ENCODE measurements around the gene PAQR8.
"Not testable (repeated sequence)": the region's sequence is repeated elsewhere in the genome, so short reads cannot be mapped to it uniquely, and the experiment has no call there.

The PAQR8 gene

DNA sequence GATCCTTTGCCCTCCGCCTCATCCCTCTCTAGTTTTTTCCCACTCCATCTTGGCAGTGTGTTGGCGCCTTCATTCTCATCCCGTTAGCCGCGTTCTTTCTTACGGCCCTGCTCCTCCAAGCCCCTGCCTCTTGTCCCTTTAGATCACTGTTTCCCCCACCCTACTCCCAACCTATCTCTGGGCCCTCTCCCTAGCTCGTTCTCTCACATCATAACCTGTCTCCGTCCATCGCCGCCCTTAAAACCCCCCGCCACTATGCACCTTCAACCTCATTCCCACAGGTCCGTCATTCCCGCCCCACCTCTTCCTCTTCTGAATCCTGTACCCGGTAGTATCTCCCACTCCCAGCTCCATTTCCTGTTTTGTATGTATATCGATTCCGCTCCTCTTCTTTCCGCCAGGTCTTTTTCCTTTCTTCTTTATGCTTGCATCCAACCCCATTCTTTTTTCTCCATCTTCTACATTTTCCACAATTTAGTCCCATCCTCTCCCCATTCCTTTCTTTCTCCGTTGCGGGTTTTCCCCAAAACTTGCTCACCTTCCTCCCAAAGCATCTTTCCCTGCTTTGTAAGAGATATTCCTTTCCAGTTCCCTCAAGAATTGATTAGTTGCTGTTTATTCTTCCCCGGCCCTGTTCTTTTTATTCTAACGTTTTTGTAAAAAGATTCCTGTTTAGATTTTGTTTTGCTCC lies 58.9 kb downstream of the PAQR8 start:
- Histone ChIP-seq H3K36me3 (ENCODE audit: control insufficient read depth, insufficient read depth, low read length) (no peaks in the 10 kb centered on the region), H3K4me1 (ENCODE audit: control insufficient read depth, insufficient read depth, low read length) (peaks cover 30% of the 10 kb centered on the region), H3K9me3 (ENCODE audit: control insufficient read depth, low read length) (no peaks in the 10 kb centered on the region), H3K9ac (ENCODE audit: low read length) (peak overlapping the region; percentile 80), H3K27me3 (ENCODE audit: control insufficient read depth, insufficient read depth, low read length) (no peaks in the 10 kb centered on the region), H3K4me3 (ENCODE audit: low read length) (peak overlapping the region; percentile 89)

DNA sequence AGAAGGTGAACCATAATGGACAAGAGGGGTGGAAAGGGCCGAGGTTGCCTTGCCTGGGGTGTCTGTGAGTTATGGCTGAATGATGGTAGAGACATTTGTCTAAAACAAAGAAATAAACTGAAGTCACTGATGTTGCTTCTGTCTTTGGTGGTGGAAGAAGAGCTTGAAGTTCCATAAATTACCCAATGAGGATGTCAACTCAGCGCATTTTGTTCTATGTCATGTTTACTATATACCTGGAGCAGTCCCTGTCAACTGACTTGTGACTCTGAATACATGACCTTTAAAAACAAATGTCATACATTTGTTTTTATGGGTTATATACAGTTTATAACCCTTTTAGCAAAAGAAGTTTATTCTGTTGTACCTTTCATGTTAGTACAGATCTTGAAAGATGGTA lies 60.2 kb downstream of the PAQR8 start:
- Histone ChIP-seq H3K4me3 (ENCODE audit: low read length) (no peak overlapping the region), H3K4me1 (ENCODE audit: control insufficient read depth, insufficient read depth, low read length) (peaks cover 19% of the 10 kb centered on the region), H3K9ac (ENCODE audit: low read length) (no peak overlapping the region), H3K9me3 (ENCODE audit: control insufficient read depth, low read length) (no peaks in the 10 kb centered on the region), H3K36me3 (ENCODE audit: control insufficient read depth, insufficient read depth, low read length) (no peaks in the 10 kb centered on the region), H3K27me3 (ENCODE audit: control insufficient read depth, insufficient read depth, low read length) (no peaks in the 10 kb centered on the region)

DNA sequence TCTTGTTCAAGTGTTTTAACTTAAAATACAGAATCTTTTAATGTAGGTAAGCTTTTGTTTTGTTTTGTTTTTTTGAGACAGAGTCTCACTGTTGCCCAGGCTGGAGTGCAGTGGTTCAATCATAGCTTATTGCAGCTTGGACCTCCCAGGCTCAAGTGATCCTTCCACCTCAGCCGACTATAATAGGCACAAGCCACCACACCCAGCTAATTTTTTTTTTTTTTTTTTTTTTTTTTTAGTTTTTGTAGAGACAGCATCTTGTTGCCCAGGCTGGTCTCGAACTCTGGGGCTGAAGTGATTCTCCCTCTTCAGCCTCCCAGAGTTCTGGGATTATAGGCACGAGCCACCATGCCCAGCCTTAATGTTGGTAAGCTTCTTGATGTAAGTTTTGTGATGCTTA lies 61.5 kb downstream of the PAQR8 start:
- Histone ChIP-seq H3K9ac (ENCODE audit: low read length) (no peak overlapping the region), H3K4me1 (ENCODE audit: control insufficient read depth, insufficient read depth, low read length) (peaks cover 7% of the 10 kb centered on the region), H3K36me3 (ENCODE audit: control insufficient read depth, insufficient read depth, low read length) (no peaks in the 10 kb centered on the region), H3K9me3 (ENCODE audit: control insufficient read depth, low read length) (no peaks in the 10 kb centered on the region), H3K4me3 (ENCODE audit: low read length) (no peak overlapping the region), H3K27me3 (ENCODE audit: control insufficient read depth, insufficient read depth, low read length) (no peaks in the 10 kb centered on the region)

DNA sequence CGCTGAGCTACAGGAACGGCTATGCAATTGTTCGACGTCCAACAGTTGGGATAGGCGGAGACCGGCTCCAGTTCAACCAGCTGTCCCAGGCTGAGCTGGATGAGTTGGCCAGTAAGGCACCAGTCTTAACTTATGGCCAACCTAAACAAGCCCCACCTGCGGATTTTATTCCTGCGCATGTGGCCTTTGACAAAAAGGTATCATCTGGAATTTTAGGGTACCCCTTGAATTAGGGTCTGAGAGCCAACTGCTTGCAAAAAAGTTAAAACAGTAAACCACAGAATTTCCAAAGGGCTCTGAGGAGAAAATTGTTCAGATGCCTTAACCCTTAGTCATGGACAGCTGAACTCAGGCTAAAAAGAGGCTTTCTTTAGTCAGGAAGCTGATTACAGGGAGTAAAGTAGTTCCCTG lies 62.0 kb downstream of the PAQR8 start:
- Histone ChIP-seq H3K4me3 (ENCODE audit: low read length) (no peak overlapping the region), H3K9ac (ENCODE audit: low read length) (no peak overlapping the region), H3K27me3 (ENCODE audit: control insufficient read depth, insufficient read depth, low read length) (no peaks in the 10 kb centered on the region), H3K4me1 (ENCODE audit: control insufficient read depth, insufficient read depth, low read length) (peaks cover 7% of the 10 kb centered on the region), H3K9me3 (ENCODE audit: control insufficient read depth, low read length) (no peaks in the 10 kb centered on the region), H3K36me3 (ENCODE audit: control insufficient read depth, insufficient read depth, low read length) (no peaks in the 10 kb centered on the region)

DNA sequence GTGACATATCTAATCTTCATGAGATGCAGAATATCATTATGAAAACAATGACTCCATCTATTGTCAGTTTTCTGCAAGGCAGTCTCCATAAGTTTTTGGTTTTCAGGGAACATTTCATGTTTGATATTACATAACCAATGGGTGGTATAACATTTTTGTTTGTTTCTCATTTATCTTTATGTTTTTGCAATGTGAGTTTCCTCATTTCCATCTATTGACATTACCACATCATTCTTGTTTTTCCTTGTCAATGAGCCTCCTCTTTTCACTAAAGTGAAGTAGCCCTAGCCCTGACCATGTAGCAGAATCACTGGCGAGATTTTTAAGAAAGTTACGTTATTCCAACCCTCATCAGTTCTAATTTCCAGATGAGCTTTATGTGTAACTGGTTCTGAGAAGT lies 62.6 kb downstream of the PAQR8 start:
- Histone ChIP-seq H3K4me1 (ENCODE audit: control insufficient read depth, insufficient read depth, low read length) (peaks cover 2% of the 10 kb centered on the region), H3K4me3 (ENCODE audit: low read length) (no peak overlapping the region), H3K9me3 (ENCODE audit: control insufficient read depth, low read length) (no peaks in the 10 kb centered on the region), H3K27me3 (ENCODE audit: control insufficient read depth, insufficient read depth, low read length) (no peaks in the 10 kb centered on the region), H3K9ac (ENCODE audit: low read length) (no peak overlapping the region), H3K36me3 (ENCODE audit: control insufficient read depth, insufficient read depth, low read length) (no peaks in the 10 kb centered on the region)

DNA sequence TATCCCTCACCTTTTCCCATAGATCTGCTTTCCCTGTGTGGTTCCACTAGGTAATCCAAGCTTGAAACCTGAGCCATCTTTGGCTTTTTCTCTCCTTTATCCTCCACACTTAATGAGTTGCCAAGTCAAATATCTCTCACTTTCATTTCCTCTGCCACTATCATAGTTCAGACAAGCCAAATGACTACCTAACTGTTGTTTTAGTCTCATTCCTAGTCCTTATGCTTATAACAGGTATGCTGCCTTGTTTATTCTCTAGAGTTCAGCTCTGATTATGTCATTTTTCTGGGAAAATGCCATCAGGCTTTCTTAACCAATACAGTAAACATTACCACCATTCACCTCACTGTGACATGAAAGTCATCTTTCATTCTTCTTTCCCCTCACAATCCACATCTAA lies 64.7 kb downstream of the PAQR8 start:
- Histone ChIP-seq H3K27me3 (ENCODE audit: control insufficient read depth, insufficient read depth, low read length) (no peaks in the 10 kb centered on the region), H3K36me3 (ENCODE audit: control insufficient read depth, insufficient read depth, low read length) (no peaks in the 10 kb centered on the region), H3K9ac (ENCODE audit: low read length) (no peak overlapping the region), H3K4me3 (ENCODE audit: low read length) (no peak overlapping the region), H3K4me1 (ENCODE audit: control insufficient read depth, insufficient read depth, low read length) (no peaks in the 10 kb centered on the region), H3K9me3 (ENCODE audit: control insufficient read depth, low read length) (no peaks in the 10 kb centered on the region)

DNA sequence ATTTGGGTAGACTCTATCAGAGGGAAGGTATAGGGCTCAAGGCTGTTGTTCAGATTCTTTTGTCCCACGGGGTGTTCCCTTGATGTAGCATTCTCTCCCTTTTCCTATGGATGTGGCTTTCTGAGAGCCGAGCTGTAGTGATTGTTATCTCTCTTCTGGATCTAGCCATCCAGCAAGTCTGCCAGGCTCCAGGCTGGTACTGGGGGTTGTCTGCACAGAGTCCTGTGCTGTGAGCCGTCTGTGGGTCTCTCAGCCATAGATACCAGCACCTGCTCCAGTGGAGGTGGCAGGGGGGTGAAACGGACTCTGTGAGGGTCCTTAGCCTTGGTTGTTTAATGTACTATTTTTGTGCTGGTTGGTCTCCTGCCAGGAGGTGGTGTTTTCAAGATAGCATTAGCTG lies 71.3 kb downstream of the PAQR8 start:
- not testable (repeated sequence) for H3K4me3 ChIP-seq (ENCODE audit: low read length); H3K9ac ChIP-seq (ENCODE audit: low read length); H3K27me3 ChIP-seq (ENCODE audit: control insufficient read depth, insufficient read depth, low read length); H3K36me3 ChIP-seq (ENCODE audit: control insufficient read depth, insufficient read depth, low read length); H3K9me3 ChIP-seq (ENCODE audit: control insufficient read depth, low read length); H3K4me1 ChIP-seq (ENCODE audit: control insufficient read depth, insufficient read depth, low read length)

DNA sequence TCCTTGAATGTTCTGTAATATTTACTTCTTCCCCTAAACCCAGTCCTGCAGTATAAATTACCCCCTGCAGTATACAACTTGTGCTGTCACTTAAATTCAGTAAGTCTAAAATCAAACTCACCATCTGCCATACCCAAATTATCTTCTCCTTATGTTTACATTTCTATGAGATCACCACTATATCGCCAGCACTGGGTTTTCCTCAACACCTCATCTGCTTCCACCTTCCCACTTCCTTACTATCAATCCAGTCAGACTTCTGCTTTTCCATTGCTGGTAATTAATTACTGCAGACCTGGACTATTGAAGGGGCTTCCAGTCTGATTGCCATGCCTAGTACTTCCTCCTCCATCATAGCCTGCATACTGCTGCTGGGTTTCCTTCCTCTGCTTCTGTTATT lies 73.4 kb downstream of the PAQR8 start:
- no peaks in the 10 kb centered on the region for H3K36me3 ChIP-seq (ENCODE audit: control insufficient read depth, insufficient read depth, low read length)
- no peaks in the 10 kb centered on the region for H3K27me3 ChIP-seq (ENCODE audit: control insufficient read depth, insufficient read depth, low read length)
- no peak overlapping the region for H3K4me3 ChIP-seq (ENCODE audit: low read length)
- no peak overlapping the region for H3K9ac ChIP-seq (ENCODE audit: low read length)
- H3K9me3 ChIP-seq (ENCODE audit: control insufficient read depth, low read length) = no peaks in the 10 kb centered on the region
- H3K4me1 ChIP-seq (ENCODE audit: control insufficient read depth, insufficient read depth, low read length) = peaks cover 8% of the 10 kb centered on the region

DNA sequence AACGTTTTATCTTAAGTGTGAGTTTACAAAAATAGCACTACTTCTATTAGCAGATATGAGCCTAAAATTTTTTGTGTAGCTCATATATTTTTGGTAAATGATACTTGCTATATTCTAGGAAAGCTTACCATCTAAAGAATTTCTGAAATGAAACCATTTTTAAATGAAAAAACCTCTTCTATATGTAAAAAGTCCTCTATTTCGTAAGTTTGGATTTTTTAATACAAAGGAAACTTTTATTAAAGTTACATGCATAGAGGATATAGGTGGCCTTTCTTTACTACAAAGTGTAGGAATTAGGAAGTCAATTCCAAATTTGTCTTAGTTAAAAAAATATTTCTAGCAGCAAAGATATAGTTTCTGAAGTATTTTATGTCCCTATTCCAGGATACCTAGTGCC lies 77.0 kb downstream of the PAQR8 start:
- H3K27me3 ChIP-seq (ENCODE audit: control insufficient read depth, insufficient read depth, low read length) = no peaks in the 10 kb centered on the region
- no peak overlapping the region for H3K4me3 ChIP-seq (ENCODE audit: low read length)
- H3K4me1 ChIP-seq (ENCODE audit: control insufficient read depth, insufficient read depth, low read length) = peaks cover 8% of the 10 kb centered on the region
- H3K9ac ChIP-seq (ENCODE audit: low read length) = no peak overlapping the region
- no peaks in the 10 kb centered on the region for H3K9me3 ChIP-seq (ENCODE audit: control insufficient read depth, low read length)
- no peaks in the 10 kb centered on the region for H3K36me3 ChIP-seq (ENCODE audit: control insufficient read depth, insufficient read depth, low read length)

DNA sequence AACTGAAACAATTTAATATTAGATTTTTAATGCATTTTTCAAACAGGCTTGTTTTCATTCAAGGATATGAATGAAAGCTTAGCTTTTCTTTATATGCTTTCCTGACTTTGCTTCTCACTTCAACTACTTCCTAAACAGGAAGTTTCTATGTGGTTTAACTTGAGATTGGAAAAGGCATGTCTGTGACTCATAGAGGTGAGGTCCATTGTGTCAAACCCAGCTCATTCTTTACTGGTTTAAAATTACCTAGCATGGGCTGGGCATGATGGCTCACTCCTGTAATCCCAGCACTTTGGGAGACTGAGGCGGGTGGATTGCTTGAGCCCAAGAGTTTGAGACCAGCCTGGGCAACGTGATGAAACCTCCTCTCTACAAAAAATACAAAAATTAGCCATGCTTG lies 92.6 kb downstream of the PAQR8 start:
- H3K27me3 ChIP-seq (ENCODE audit: control insufficient read depth, insufficient read depth, low read length) = no peaks in the 10 kb centered on the region
- no peak overlapping the region for H3K4me3 ChIP-seq (ENCODE audit: low read length)
- no peaks in the 10 kb centered on the region for H3K9me3 ChIP-seq (ENCODE audit: control insufficient read depth, low read length)
- H3K9ac ChIP-seq (ENCODE audit: low read length) = no peak overlapping the region
- no peaks in the 10 kb centered on the region for H3K36me3 ChIP-seq (ENCODE audit: control insufficient read depth, insufficient read depth, low read length)
- peaks cover 22% of the 10 kb centered on the region for H3K4me1 ChIP-seq (ENCODE audit: control insufficient read depth, insufficient read depth, low read length)

DNA sequence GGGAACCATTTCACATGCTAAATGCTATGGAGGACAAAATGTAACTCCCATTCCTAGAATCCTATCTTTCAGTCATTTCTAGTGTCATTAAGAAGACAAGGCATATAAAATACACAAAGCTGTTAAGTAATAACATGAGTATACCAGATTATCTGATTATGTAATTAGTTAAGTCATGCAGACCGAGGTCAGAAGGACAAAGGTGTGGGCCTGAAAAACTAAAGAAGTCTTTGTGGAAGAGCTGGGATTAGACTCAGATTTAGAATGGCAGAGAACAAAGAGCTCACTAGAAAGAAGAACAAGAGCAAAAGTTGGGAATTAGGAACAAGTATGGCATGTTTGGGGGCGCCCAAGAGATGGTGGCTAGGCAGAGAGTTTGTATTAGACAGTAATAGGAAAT lies 95.1 kb downstream of the PAQR8 start:
- no peaks in the 10 kb centered on the region for H3K9me3 ChIP-seq (ENCODE audit: control insufficient read depth, low read length)
- no peak overlapping the region for H3K9ac ChIP-seq (ENCODE audit: low read length)
- no peak overlapping the region for H3K4me3 ChIP-seq (ENCODE audit: low read length)
- no peaks in the 10 kb centered on the region for H3K27me3 ChIP-seq (ENCODE audit: control insufficient read depth, insufficient read depth, low read length)
- H3K4me1 ChIP-seq (ENCODE audit: control insufficient read depth, insufficient read depth, low read length) = peaks cover 22% of the 10 kb centered on the region
- no peaks in the 10 kb centered on the region for H3K36me3 ChIP-seq (ENCODE audit: control insufficient read depth, insufficient read depth, low read length)
